Lower leg skin (tissue), 4 donors: ENCODE data around the gene MTA2. TPM values are rescaled to one million over a fixed set of nuclear protein-coding genes. Genes with fewer than 3 reads are reported as not detected.
"Not testable (repeated sequence)": the region's sequence is repeated elsewhere in the genome, so short reads cannot be mapped to it uniquely, and the experiment has no call there.

Experiments
- DNase-seq, 2 donors: peaks; one replicate each; pipeline ENCODE4 v3.0.0-alpha.2; 2019; ENCODE audit warnings: low spot score in 2 of 2
- H3K4me3 ChIP-seq: fragments of 200-600 bp; sonication (generic); 2 replicates; pipeline ENCODE4 v1.5.1; 2017; ENCODE audit warnings: mild to moderate bottlenecking, low read depth; ENCODE audit not compliant: poor library complexity, severe bottlenecking
- POLR2A ChIP-seq, 2 donors: fragments of 450-650 bp; IDR thresholded peaks; one replicate each; pipeline ENCODE4 v1.6.1; 2016 to 2017; ENCODE audit warnings: antibody characterized with exemption in 2 of 2, mild to moderate bottlenecking in 1 of 2, moderate library complexity in 1 of 2
- WGBS, 2 donors: methylation state at CpG; one replicate each; pipeline ENCODE4 v1.1.5; 2018; 5-methylcytosine and 5-hydroxymethylcytosine counted together
- intact Hi-C: fragments of 100-400 bp; cut with DNase I; formaldehyde crosslinking; loops from one replicate; pipeline ENCODE4 v1.15.0; 2023; ENCODE audit warnings: low total_unique reads
- total RNA-seq, 4 donors: library from RNA; depleted of rRNA; stranded (reverse); fragments of >200 nt; gene quantifications; one replicate each; pipeline ENCODE4 v1.1.0, GENCODE V29; 2016
- TF ChIP-seq, protein P1 (sequence below), 3 donors: fragments of 450-650 bp; IDR thresholded peaks; one replicate each; pipeline ENCODE4 v1.5.1; 2016; ENCODE audit warnings: antibody characterized with exemption in 3 of 3, mild to moderate bottlenecking in 3 of 3, moderate library complexity in 2 of 3

Gene MTA2
- total RNA-seq, 4 donors from 2014 or later = 91.3 to 139 (median 98.3) TPM

DNA sequence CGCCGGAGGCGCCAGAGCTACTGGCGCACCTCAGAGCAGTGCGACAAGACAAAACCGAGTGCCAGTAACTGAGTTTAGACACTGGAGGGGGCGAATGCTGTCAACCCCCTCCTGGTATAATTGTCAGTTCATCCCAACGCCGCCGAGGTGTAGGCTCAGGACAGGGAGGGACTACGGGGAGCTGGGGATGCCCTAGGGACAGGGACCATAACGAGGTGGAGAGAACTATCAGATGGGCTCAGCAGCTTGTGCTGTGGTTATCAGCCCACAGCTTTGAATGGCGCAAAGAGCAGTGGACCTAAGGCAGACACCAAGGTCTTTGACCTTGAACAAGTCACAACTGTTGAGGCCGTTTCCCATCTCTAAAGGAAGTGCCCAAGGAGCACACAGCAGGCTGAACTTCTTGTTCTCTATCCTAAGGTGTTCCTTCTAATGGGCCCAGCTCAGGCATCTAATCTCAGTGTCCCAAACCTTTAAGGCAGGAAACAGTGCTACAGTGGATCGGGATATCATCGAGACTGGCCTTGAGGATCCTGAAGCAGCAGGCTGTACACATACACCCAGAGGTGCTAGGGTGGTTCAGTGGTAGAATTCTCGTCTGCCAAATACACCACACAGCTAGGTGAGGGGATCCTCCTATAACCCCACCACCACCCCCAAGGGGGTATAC, 9.4 kb downstream of the MTA2 start:
- peak overlapping the region; percentile 17 for H3K4me3 ChIP-seq
- 11 to 14% methylated on average over 17 of the region's 17 CpGs for WGBS, 2 donors
- DNase-seq = no peak
- intact Hi-C loops = loop anchor here (10.0 kb wide), 1 partner anchor 103 kb away; no protein-coding TSS in a partner anchor
- TF ChIP-seq POLR2A (IDR thresholded peaks at IDR 0.05) = no peak
- TF ChIP-seq, protein P1, sequence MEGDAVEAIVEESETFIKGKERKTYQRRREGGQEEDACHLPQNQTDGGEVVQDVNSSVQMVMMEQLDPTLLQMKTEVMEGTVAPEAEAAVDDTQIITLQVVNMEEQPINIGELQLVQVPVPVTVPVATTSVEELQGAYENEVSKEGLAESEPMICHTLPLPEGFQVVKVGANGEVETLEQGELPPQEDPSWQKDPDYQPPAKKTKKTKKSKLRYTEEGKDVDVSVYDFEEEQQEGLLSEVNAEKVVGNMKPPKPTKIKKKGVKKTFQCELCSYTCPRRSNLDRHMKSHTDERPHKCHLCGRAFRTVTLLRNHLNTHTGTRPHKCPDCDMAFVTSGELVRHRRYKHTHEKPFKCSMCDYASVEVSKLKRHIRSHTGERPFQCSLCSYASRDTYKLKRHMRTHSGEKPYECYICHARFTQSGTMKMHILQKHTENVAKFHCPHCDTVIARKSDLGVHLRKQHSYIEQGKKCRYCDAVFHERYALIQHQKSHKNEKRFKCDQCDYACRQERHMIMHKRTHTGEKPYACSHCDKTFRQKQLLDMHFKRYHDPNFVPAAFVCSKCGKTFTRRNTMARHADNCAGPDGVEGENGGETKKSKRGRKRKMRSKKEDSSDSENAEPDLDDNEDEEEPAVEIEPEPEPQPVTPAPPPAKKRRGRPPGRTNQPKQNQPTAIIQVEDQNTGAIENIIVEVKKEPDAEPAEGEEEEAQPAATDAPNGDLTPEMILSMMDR (IDR thresholded peaks at IDR 0.05) = no peak

DNA sequence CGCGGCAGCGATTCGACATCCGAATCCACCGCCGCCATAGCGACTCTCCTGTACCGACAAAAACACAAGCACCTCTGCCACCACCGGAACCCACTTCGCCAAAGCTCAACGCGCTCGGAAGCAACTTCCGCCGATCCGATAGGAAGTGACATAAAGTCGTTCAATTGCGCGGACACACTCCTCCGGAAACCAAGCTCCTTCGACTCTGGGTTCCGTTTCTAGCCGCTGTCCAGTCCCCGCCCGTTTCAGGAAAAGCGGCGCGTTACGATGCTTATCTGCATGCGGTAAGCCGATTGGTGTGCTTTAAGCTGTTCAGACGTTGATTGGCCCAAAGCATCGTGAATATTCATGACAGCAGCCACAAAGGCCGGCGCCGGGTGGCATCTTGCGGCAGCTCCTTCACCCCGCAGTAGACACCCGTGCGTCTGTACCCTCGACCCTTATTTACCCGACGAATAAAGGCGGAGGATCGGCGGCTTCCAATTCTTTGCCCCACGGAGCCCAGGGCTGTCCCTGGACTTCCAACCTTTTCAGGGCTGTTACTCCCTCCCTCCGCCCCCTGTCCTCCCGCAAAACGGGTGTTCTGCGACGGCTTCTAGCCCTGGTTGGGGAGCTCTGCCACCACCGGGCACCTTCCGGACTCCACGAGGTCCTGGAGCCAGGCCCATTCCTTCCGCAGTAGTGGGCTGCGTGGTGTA, 10.1 kb downstream of the MTA2 start, which contains the start of gene TUT1:
TSS of gene TUT1 (minus strand) at position 76 of the 698 bp plus-strand sequence. CDS start at position 38, 38 bp downstream.
- H3K4me3 ChIP-seq = peak within 1 kb of the TSS; percentile 67
- 0 to 1% methylated on average over 42 to 58 of the region's 58 CpGs for WGBS, 2 donors

DNA sequence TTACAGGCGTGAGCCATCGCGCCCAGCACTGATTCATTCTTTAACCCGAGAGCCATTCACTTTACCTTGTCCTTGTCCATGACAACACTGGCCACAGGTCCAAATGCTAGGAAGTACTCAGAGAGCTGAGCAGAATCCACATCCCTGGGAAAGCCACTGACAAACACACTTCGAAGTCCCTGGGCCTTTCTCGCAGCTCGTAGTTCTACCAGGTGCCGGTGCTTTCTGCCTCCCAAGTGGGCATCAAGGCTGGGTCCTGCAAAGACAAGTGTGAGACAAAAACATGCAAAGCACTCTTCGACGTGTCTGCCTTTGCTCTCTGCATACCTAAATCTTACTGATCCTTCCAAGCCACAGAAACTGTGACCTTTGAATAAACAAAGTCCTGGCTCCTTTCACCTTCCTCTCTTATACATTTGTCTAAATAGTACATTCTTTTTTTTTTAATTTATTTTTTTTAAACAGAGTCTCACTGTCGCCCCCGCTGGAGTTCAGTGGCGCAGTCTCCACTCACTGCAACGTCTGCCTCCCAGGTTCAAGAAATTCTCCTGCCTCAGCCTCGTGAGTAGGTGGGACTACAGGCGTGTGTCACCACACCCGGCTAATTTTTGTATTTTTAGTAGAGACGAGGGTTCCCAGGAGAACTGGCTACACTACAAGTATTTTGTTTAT, 12.6 kb downstream of the MTA2 start:
- TF ChIP-seq, protein P1 (IDR thresholded peaks at IDR 0.05) = no peak
- no peak for TF ChIP-seq POLR2A (IDR thresholded peaks at IDR 0.05)
- intact Hi-C loops = no loop called here
- no peak overlapping the region for H3K4me3 ChIP-seq
- whole genome bisulfite sequencing, 2 donors = 61 to 62% methylated on average over 18 of the region's 18 CpGs
- DNase-seq = no peak

More for the DNA sequence above, 10.1 kb downstream of the MTA2 start, which contains the start of gene TUT1:
- peak; percentile 98 to 99 for DNase-seq
- intact Hi-C loops = loop anchor here (10.0 kb wide), 1 partner anchor 103 kb away; no protein-coding TSS in a partner anchor
- TF ChIP-seq POLR2A (IDR thresholded peaks at IDR 0.05) = peak in 1 of 2 donors; percentile 91
- TF ChIP-seq, protein P1 (IDR thresholded peaks at IDR 0.05) = no peak

DNA sequence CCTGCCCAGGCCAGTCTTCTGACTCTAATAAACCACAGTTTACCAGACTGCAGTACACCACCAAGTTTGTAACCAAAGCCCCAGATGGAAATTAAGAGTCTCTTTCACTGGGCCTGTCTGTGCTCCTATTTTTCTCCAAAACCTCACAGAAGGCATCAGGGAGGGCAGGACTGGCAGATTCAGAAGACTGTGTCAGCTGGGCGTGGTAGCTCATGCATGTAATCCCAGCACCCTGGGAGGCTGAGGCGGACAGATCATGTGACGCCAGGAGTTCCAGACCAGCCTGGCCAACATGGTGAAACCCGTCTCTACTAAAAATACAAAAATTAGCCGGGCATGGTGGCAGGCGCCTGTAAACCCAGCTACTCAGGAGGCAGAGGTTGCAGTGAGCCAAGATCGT, 16.3 kb downstream of the MTA2 start:
- H3K4me3 ChIP-seq, DNase-seq, intact Hi-C loops: not testable (repeated sequence)
- WGBS, 2 donors = 82 to 83% methylated on average over 7 of the region's 7 CpGs

DNA sequence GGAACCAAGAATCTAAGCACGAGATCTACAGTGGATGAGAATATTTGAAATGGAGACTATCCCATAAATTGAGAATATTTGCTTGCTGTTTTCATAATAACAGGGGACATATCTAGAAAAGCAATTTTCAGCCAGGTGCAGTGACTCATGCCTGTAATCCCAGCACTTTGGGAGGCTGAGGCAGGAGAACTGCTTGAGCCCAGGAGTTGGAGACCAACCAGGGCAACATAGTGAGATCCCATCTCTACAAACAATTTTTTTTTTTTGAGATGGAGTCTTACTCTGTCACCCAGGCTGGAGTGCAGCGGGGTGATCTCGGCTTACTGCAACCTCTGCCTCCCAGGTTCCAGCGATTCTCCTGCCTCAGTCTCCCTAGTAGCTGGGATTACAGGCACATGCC, 19.9 kb downstream of the MTA2 start:
- intact Hi-C loops, H3K4me3 ChIP-seq, DNase-seq: not testable (repeated sequence)
- WGBS, 2 donors = 96 to 97% methylated on average over 4 of the region's 4 CpGs

DNA sequence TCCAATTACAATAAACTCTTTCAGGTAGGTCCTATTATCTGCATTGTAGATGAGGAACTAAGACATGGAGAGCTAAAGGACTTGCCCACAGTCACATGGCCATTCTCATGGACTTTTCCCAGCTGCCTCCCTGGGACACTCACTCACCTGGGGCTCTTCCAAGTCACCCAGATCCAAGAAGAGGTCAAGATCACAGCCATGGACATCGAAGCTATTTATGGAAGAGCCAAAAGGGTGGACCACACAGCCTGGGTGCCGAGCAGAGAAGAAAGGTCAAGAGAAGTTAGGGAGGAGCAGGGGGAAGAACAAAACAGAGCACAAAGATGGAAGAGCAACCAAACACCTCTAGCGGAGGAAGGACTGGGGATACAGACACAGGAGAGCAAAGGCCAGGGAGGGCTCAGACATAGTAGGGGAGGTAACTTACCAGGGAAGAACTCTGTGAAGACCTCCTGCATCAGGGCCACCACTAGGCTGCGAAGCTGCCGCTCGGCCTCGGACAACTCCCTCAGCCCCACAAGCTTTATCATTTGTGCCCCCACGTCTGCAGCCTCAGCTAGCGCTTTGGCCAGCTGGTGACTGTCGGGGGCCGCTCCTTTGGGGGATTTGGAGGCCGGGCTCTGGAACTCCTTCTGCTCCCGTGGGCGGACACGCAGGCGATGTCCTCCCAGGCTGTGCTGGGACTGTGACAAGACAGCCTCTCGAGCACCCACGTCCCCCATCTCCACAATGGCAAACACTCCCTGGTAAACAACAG, 20.5 kb downstream of the MTA2 start:
- WGBS, 2 donors = 92 to 95% methylated on average over 16 to 17 of the region's 18 CpGs
- DNase-seq = no peak
- intact Hi-C loops = no loop called here
- H3K4me3 ChIP-seq = no peak overlapping the region
- TF ChIP-seq, protein P1 (IDR thresholded peaks at IDR 0.05) = no peak
- no peak for TF ChIP-seq POLR2A (IDR thresholded peaks at IDR 0.05)
